GM18951 (cell line): ENCODE data around the gene DMWD.
"Not testable (repeated sequence)": the region's sequence is repeated elsewhere in the genome, so short reads cannot be mapped to it uniquely, and the experiment has no call there.

Source experiments
- POLR2A ChIP-seq: IDR thresholded peaks from 4 replicates; pipeline ENCODE4 v1.6.1; 2011; ENCODE audit warnings: mild to moderate bottlenecking; ENCODE audit not compliant: insufficient read length, insufficient read depth; ENCODE audit errors: extremely low read depth
- in situ Hi-C: fragments of 300-500 bp; cut with MboI; formaldehyde crosslinking; loops from one replicate; pipeline ENCODE4 v1.12.0; 2022; ENCODE audit warnings: low sequenced_read_pairs, mixed read lengths, inconsistent platforms; ENCODE audit not compliant: unreplicated experiment

DMWD gene

DNA sequence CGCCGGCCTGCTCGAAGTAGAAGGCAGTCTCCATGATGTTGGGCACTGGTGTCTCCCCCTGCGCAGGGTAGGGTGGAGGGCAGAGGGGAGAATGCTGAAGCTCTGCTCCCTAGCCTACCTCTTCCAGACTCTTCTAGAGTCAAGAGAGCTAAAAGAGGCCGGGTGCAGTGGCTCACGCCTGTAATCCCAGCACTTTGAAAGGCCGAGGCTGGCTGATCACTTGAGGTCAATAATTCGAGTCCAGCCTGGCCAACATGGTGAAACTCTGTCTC, 12.2 kb upstream of the DMWD start:
- no peak for TF ChIP-seq POLR2A
- in situ Hi-C loops: no loop called here

DNA sequence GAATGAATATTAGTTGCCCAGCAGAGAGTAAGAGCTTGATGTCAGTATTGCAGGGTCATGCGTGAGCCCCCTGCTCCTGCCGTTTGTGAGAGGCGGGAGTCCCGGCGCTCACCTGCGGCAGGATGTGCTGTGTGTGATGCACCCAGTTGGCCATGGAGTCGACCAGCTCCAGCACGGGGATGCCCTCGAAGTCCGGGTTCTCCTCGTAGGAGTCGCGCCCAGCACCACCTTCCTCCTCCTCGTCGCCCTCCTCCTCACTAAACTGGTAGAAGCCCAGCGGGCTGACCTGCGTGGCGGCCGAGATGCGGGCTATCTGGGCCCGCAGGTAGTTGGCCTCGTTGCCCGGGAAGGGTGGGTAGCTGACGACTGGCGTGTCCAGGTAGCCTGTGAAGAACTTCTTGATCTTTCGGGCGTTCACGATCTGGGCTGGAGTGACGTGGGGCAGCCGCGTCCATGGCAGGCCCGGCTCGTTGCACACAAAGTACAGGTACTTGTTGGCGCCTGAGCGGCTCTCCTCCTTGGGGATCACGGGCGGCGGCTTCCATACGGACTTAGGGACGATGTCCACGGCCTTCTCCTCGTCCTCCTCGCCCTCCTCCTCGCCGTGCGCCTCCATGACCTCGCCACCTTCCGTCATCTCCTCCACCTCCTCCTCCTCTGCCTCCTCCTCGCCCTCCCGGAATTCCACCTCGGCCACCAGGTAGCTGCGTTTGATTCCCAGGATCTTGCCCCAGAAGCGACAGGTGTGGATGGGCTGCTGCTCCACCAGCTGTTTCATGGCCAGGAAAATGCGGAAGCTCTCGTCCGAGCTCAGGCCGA, 11.7 kb upstream of the DMWD start:
- in situ Hi-C loops: no loop called here
- TF ChIP-seq POLR2A: no peak

DNA sequence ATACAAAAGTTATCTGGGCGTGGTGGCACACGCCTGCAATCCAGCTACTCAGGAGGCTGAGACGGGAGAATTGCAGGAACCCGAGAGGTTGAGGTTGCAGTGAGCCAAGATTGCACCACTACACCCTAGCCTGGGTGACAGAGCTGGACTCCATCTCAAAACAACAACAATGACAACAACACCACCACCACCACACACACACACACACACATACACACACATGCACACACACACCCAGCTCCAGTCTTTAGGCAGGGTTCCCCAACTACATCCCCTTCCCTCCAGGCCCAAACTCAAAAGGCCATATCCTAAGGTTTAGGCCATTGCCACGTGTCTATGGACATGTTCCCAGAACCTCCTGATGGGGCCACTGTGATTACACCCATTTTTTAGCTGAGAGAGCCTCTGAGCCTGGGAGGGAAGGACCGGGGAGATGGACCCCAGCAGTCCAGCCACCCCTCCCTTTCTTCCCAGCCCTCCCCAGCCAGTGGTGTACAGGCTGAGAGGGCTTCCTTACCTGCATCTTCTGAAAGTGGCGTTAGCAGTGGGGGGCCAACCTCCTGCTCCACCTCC, 9.0 kb upstream of the DMWD start:
- in situ Hi-C loops: no loop called here
- no peak for TF ChIP-seq POLR2A

DNA sequence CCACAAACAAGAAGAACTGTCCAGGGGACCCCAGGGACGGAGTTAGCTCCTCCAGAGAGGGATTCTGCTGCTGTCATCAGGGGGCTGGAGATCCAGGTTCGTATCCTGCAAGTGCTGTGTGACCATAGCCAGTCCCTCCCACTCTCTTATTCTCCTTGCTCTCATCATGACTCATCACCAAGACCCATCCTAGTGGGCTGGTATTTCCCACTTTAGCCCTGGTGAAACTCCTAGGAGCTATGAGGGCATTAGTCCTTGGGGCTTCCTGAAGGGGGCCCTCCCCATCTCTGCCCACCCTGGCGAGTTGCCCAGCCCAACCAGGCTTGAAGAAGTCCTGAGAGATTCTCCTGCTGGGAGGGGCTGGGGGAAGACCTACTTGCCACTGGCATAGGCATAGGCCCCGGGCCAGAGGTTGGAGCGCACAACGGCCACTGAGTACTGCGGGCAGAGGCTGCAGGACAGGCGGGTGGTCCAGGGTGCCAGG, 7.5 kb upstream of the DMWD start:
- no peak for TF ChIP-seq POLR2A
- in situ Hi-C loops: no loop called here

DNA sequence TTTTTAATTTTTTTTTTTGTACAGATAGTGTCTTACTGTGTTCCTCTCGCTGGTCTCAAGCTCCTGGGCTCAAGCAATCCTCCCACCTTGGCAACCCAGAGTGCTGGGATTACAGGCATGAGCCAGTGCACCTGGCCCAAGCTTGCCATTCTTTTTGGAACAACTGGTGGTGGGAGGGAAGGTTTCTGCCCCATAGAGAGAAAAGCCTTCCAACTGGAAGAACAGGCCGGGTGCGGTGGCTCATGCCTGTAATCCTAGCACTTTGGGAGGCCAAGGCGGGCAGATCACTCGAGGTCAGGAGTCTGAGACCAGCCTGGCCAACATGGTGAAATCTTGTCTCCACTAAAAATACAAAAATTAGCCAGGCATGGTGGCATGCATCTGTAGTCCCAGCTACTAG, 6.9 kb upstream of the DMWD start:
- in situ Hi-C loops: not testable (repeated sequence)

DNA sequence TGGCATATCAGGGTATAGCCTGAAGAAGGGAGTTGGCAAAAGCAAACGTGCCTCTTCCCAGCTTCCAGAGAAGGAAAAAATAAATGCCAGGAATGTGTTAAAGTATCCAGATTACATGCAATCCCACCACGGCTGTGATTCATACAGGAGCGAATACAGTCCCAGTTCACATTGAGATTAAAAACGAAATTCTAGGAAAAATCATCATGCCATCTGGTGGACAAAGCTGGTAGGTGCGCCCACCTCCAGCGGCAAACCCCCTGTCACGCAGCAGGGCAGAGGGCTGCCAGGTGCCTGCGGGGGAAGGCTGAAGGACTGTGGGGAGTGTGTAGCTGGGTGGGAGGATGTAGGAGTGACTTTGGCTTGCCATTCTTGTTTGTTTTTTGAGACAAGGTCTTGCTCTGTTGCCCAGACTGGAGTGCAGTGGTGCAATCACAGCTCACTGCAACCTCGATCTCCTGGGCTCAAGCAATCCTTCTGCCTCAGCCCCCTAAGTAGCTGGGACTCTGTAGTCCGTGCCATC, 6.4 kb upstream of the DMWD start:
- in situ Hi-C loops: no loop called here
- no peak for TF ChIP-seq POLR2A

DNA sequence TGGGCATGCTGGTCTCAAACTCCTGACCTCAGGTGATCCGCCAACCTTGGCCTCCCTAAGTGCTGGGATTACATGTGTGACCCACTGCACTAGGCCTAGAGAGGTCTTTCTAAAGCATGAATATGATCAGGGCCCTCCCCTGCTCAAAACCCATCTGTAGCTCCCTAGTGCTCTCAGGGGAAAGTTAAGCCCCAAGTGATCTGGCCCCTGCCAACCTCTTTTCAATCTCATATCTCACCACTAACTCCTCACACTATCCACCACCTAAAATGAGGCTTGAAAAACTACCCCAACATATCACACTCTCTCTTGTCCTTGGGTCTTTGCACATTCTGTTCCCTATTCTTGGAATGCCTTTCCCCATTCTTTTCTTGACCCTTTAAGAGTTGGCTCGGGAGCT, 2.0 kb upstream of the DMWD start:
- in situ Hi-C loops: no loop called here

DNA sequence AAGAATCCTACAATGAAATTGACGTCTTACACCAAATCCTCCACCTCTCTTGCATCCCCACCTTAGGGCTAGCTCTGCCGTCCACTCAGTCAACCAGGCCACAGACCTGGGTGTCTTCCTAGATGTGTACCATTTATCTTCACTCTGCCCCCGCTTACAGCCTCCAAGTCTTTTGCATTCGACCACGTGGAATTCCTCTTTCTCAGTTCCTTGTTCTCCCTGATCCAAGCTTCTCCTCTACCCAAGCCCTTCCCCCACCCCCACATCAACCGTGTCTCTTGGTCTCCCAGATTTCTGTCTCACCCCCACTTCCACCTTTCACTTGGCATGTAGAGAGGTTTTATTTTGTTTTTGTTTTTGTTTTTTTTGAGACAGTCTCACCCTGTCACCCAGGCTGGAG, 1.2 kb upstream of the DMWD start:
- in situ Hi-C loops: no loop called here
- no peak for TF ChIP-seq POLR2A

More for the DNA sequence above, 2.0 kb upstream of the DMWD start:
- no peak for TF ChIP-seq POLR2A

DNA sequence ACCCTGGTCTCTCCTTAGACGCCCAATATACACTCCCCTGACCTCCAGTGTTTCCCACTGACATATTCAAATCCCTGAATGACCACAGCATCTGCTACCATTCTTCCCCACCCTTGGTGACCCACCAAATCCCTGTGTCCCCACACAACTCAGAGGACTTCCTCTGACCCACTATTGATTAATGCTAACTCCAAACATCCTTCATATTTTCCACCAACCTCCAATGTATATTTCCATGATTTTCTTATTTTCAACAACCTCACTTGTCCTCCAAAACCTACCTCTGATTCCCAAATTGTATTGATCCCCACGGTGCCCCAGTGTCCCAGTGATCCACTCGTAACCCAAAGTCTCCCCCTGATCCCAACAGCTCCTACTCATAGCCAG, 526 bp upstream of the DMWD start:
- in situ Hi-C loops: no loop called here
- no peak for TF ChIP-seq POLR2A

DNA sequence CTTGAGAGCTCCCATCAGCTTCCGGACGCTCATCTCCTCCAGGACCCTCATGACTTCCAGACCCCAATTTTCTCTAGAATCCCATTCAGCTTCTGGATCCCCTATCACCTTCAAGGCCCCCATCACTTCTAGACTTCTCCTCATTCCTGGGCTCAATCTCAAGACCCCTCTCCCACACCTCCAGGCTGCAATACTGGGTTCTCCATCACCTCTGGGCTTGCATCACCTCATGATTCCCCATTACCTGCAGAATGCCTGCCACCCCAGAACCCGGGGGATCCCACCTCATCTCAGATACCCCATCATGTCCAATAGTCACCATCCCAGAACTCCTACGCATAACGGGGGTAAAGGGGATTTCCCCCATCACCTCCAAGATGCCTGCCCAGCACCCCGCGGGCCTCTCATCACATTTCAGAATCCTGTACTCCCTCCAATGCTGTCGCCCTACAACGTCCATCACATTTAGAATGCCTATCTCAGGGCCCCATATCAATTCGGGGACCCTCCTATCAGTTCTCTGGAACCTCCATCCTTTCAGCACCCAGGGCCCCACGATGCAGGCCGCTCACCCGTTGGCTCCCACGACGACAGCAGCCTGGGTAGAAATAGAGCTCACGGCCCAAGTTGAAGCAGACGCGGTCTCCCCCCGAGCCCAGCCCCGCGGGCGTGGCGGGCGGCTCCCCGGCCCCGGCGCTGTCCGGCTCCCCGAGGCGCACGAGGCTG, 738 bp downstream of the DMWD start:
- TF ChIP-seq POLR2A: no peak
- in situ Hi-C loops: no loop called here

DNA sequence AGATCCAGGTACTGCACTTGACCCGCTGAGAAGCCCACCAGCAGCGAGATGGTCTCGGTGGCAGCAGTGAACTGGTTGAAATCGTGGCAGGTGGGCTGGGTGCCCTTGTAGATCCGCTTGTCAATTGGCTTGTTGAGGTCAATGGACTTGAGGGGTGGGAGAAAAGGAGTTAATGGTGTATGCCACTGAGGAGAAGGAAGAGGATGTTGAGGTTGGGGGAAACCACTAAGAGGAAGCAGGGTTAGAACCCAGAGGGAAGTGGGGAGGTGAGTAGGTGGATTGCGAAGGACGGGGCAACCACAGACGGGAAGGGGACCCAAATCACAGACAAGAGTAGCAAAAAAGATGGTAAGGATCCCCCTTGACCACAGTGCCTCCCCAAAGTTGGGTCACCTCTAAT, 1.7 kb downstream of the DMWD start:
- TF ChIP-seq POLR2A: no peak
- in situ Hi-C loops: no loop called here

DNA sequence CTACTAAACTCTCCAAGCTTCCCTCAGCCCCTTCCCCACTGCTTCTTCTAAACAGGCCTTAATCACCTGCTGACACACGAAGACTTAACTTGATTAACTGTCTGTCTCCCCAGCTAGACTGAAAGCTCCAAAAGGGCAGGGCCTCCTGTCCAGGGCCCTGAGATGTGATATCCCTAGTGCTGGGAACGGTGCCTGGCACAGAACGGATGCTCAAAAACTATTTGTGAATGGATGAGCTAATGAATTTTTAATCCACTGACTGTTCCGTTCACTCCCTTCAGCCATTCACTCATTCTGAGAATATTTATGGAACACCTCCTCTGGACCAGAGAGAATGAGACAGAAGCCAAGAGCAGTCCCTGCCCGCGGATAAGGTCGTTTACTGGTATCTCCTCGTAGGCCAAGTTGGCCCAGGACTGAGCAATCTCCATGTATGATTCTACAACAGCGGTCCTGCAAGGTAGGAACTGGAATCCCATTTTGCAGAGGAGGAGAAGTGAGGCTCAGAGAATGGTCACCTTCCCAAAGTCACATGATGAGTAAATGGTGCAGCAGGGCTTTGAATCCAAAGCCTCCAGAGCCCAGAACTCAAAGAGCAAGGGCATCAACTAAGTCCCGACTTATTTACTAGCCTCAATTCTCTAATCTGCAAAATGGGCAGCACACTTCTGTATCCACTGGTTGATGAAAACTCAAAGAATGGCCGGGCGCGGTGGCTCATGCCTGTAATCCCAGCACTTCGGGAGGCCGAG, 3.4 kb downstream of the DMWD start:
- in situ Hi-C loops: no loop called here
- no peak for TF ChIP-seq POLR2A

DNA sequence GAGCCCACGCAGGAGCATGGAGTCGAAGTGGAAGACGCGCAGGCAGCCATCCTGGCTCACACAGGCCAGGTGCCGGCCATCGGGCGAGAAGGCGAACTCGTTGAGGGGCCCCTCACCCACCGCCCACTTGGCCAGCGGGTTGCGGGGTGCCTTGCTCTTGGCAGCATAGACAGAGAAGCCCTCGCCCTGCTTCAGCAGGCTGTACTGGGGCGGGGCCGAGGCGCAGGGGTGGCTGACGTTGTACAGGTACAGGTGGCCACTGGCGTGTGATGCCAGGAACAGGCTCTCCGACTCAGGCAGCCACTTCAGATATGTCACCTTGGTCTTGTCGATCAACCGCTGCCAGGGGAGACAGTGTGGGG, 6.1 kb downstream of the DMWD start:
- TF ChIP-seq POLR2A: no peak
- in situ Hi-C loops: no loop called here
